IPS-18a (cell line): ENCODE measurements around the gene SLC35F4.
"Not testable (repeated sequence)": the region's sequence is repeated elsewhere in the genome, so short reads cannot be mapped to it uniquely, and the experiment has no call there.

ENCODE experiments used
- H3K27ac ChIP-seq: one replicate; pipeline ENCODE4 v1.5.1; 2013; ENCODE audit warnings: low read length
- H3K27me3 ChIP-seq: one replicate; pipeline ENCODE4 v1.6.1; 2013; ENCODE audit warnings: mild to moderate bottlenecking, low read length; ENCODE audit not compliant: control insufficient read depth, insufficient read depth
- H3K36me3 ChIP-seq: one replicate; pipeline ENCODE4 v1.6.1; 2013; ENCODE audit warnings: low read depth, low read length; ENCODE audit not compliant: control insufficient read depth
- H3K4me1 ChIP-seq: one replicate; pipeline ENCODE4 v1.6.1; 2013; ENCODE audit warnings: low read depth, low read length; ENCODE audit not compliant: control insufficient read depth
- H3K4me3 ChIP-seq: one replicate; pipeline ENCODE4 v1.5.1; 2013; ENCODE audit warnings: low read length
- H3K9ac ChIP-seq: one replicate; pipeline ENCODE4 v1.6.1; 2013; ENCODE audit warnings: mild to moderate bottlenecking, low read length, moderate library complexity
- H3K9me3 ChIP-seq: one replicate; pipeline ENCODE4 v1.6.1; 2013; ENCODE audit warnings: low read depth, low read length; ENCODE audit not compliant: control insufficient read depth

Gene SLC35F4

DNA sequence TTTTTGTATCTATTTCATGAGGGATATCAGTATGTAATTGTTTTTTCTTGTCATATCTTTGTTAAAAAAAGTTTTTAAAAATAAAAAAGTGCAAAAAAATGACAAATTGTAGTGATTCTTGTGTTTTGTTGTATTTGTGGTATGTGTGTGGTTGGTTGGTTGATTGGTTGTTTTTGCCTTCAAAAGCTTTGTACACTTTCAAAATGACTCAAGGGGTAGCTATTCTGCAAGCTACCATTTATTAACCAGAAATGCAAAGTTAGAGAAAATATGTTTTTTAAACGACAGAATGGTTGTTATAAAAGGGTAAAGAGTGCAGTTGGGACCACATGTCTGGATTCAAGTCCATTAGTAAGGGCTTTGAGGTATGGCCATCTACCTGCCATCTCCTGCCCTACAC, 119.3 kb downstream of the SLC35F4 start:
- Histone ChIP-seq H3K27ac (no peak overlapping the region), H3K9ac (no peak overlapping the region), H3K4me3 (no peak overlapping the region), H3K36me3 (no peaks in the 10 kb centered on the region), H3K4me1 (no peaks in the 10 kb centered on the region), H3K9me3 (no peaks in the 10 kb centered on the region), H3K27me3 (no peaks in the 10 kb centered on the region)

DNA sequence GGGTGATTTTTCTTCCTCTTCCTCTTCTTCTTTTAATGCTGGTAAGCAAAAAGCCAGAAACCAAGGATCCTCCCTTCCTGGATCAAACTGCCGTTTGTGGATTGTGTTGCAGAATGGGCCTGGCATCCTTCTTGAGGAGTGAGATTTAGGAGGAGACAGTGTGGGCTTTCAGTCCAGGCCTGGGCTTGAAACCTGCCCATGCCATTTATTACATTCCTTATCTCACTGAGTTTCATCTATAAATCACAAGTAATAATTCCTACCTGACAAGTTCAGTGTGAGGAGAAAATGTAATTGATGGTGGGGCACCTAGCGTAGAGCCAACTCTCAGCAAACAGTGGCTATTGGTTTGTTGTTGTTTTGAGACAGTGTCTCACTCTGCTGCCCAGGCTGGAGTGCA, 126.4 kb downstream of the SLC35F4 start:
- H3K9me3 ChIP-seq = no peaks in the 10 kb centered on the region
- H3K9ac ChIP-seq = no peak overlapping the region
- no peak overlapping the region for H3K4me3 ChIP-seq
- no peak overlapping the region for H3K27ac ChIP-seq
- H3K36me3 ChIP-seq = no peaks in the 10 kb centered on the region
- peaks cover 6% of the 10 kb centered on the region for H3K4me1 ChIP-seq
- H3K27me3 ChIP-seq = no peaks in the 10 kb centered on the region

- H3K4me1 ChIP-seq = peaks cover 6% of the 10 kb centered on the region
- no peak overlapping the region for H3K4me3 ChIP-seq
- H3K27ac ChIP-seq = no peak overlapping the region
- H3K36me3 ChIP-seq = no peaks in the 10 kb centered on the region
- no peaks in the 10 kb centered on the region for H3K27me3 ChIP-seq
- no peak overlapping the region for H3K9ac ChIP-seq
- H3K9me3 ChIP-seq = no peaks in the 10 kb centered on the region
Observed at GRCh38 chr14:57737598-57737997, 128.3 kb downstream of the SLC35F4 start.

- H3K27ac ChIP-seq = no peak overlapping the region
- no peaks in the 10 kb centered on the region for H3K9me3 ChIP-seq
- peaks cover 6% of the 10 kb centered on the region for H3K4me1 ChIP-seq
- H3K9ac ChIP-seq = no peak overlapping the region
- H3K27me3 ChIP-seq = no peaks in the 10 kb centered on the region
- no peaks in the 10 kb centered on the region for H3K36me3 ChIP-seq
- no peak overlapping the region for H3K4me3 ChIP-seq
Observed at GRCh38 chr14:57736391-57736790, 129.5 kb downstream of the SLC35F4 start.

DNA sequence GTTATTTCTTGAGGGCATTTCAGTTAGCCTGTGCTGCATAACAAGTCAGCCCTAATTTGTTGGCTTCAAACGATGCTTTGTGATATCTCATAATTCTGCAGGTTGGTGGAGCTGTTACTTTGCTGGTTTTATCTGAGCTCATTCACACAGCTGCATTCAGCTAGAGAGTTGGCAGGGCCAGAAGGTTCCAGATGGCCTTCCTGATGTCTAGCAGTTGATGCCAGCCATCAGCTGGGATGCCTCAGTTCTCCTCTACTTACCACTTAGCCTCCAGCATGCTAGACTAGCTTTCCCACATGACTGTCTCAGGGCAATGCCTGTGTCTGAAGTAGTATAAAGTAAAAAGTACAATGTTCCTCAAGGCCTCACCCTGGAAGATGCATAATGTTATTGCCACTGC, 130.6 kb downstream of the SLC35F4 start:
- H3K4me3 ChIP-seq = no peak overlapping the region
- H3K27me3 ChIP-seq = no peaks in the 10 kb centered on the region
- no peak overlapping the region for H3K27ac ChIP-seq
- peaks cover 6% of the 10 kb centered on the region for H3K4me1 ChIP-seq
- H3K9me3 ChIP-seq = no peaks in the 10 kb centered on the region
- no peaks in the 10 kb centered on the region for H3K36me3 ChIP-seq
- H3K9ac ChIP-seq = no peak overlapping the region

DNA sequence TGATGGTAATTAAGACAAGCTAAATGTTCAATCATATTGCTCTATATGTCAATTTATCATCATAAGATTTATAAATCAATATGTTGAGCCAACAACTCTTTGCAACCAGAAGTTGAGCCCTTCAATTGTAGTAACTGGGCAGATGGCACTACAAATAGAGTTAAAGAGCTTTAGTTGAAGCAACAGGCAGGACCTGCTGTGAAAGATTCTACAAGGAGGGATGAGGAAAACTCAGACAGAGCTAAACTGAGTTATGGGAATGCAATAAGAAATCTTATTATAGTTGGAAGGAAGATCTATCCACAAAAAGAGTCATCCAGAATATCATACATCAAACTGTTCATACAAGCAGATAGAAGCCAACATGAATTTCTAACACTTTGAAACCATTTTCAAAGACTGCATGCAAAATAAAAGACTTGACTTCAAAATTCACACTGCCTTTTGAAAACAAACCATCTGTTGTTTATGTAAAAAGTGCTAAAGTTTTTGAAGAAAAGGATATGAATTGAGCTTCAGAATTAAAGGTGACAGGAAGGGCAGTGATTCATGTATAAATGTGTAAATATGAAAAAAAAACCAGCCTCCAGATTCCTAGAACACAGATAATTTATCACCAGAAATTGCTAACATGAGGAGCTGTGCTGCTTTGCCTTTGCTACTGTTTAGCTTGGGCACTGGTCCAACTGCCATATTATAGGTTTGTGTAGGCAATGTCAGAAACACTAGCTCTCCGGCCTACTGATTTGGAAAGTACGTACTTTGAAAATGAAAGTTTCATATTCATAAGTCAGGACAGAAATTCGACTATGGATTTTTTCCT, 133.2 kb downstream of the SLC35F4 start:
- Histone ChIP-seq H3K9me3 (no peaks in the 10 kb centered on the region), H3K4me3 (no peak overlapping the region), H3K27me3 (no peaks in the 10 kb centered on the region), H3K9ac (no peak overlapping the region), H3K4me1 (peaks cover 8% of the 10 kb centered on the region), H3K36me3 (no peaks in the 10 kb centered on the region), H3K27ac (no peak overlapping the region)

GRCh38 chr14:57729208-57730187, 136.4 kb downstream of the SLC35F4 start:
- H3K9ac ChIP-seq = no peak overlapping the region
- no peaks in the 10 kb centered on the region for H3K9me3 ChIP-seq
- H3K4me3 ChIP-seq = no peak overlapping the region
- H3K36me3 ChIP-seq = no peaks in the 10 kb centered on the region
- no peak overlapping the region for H3K27ac ChIP-seq
- no peaks in the 10 kb centered on the region for H3K27me3 ChIP-seq
- H3K4me1 ChIP-seq = peaks cover 8% of the 10 kb centered on the region

GRCh38 chr14:57725399-57726077, 140.4 kb downstream of the SLC35F4 start:
- H3K4me3 ChIP-seq = no peak overlapping the region
- H3K9ac ChIP-seq = no peak overlapping the region
- H3K4me1 ChIP-seq = peaks cover 8% of the 10 kb centered on the region
- no peak overlapping the region for H3K27ac ChIP-seq
- no peaks in the 10 kb centered on the region for H3K9me3 ChIP-seq
- no peaks in the 10 kb centered on the region for H3K27me3 ChIP-seq
- no peaks in the 10 kb centered on the region for H3K36me3 ChIP-seq

DNA sequence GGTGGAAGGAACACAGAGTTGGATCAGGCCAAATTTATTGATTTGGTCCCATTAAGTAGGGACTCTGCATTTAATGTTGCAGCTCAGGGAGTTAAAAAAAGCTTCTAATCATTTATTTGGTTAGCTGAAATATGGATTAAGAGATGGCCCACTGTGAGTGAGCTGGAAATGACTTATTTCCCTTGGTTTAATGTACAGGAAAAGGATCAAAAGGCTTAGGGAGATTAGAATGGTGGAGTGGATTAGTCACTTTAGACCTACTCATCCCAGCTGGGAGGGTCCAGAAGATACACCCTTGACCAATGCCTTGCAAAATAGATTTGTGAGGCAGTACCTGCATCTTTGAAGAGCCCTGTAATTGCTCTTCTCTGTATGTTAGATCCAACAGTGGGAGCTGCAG, 143.8 kb downstream of the SLC35F4 start:
- not testable (repeated sequence) for H3K4me1 ChIP-seq, H3K27me3 ChIP-seq, H3K9me3 ChIP-seq, H3K36me3 ChIP-seq, H3K4me3 ChIP-seq, H3K9ac ChIP-seq, H3K27ac ChIP-seq

DNA sequence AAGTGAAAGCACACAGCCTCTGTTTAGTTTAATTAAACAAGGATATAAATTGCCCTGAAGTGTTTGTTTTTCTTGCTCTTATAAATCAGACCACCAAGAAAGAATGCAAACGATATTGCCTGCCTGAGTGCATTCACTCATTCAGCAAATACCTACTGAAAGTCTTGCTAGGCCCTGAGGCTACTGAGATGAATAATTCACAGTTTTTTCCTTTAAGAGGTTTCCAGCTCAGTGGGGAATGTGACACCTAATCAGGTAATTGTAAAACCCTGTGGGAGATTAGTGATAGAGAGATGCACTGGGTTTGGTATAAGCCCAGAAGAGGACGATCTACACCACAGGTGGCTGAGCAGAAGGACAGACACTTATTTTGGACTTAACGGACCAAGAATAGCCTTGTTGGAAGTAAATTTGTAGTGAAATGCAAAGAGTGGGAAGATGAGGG, 151.4 kb downstream of the SLC35F4 start:
- H3K4me1 ChIP-seq = peaks cover 26% of the 10 kb centered on the region
- peak overlapping the region; percentile 26 for H3K4me3 ChIP-seq
- no peaks in the 10 kb centered on the region for H3K27me3 ChIP-seq
- H3K27ac ChIP-seq = no peak overlapping the region
- H3K36me3 ChIP-seq = no peaks in the 10 kb centered on the region
- no peak overlapping the region for H3K9ac ChIP-seq
- peaks cover 3% of the 10 kb centered on the region for H3K9me3 ChIP-seq

- Histone ChIP-seq H3K36me3 (no peaks in the 10 kb centered on the region), H3K9ac (no peak overlapping the region), H3K27me3 (no peaks in the 10 kb centered on the region), H3K9me3 (peaks cover 3% of the 10 kb centered on the region), H3K4me3 (no peak overlapping the region), H3K4me1 (peaks cover 26% of the 10 kb centered on the region), H3K27ac (no peak overlapping the region)
Observed at GRCh38 chr14:57712698-57713097, 153.2 kb downstream of the SLC35F4 start.
